D721Med (cell line): Measurements from ENCODE around the gene DMRTC1.
"Not testable (repeated sequence)": the region's sequence is repeated elsewhere in the genome, so short reads cannot be mapped to it uniquely, and the experiment has no call there.

Experiments
- DNase-seq: peaks from one replicate; pipeline ENCODE4 v3.0.0; 2011; ENCODE audit warnings: low spot score; ENCODE audit not compliant: insufficient read length
- FAIRE-seq: peaks from 2 replicates; lab custom pipeline; 2011; peaks lifted over from hg19 to GRCh38; lab: Jason Lieb, UNC

The DMRTC1 gene, protein sequence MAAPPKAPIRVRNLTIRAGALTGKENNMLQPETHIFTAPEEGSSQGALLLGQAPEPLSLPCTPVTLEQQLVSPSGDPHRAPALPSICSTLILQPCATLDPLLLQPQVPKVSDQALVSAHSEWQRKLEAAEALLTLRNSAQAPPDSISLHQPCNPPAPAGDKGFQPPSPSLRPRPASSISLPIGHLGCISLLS

DNA sequence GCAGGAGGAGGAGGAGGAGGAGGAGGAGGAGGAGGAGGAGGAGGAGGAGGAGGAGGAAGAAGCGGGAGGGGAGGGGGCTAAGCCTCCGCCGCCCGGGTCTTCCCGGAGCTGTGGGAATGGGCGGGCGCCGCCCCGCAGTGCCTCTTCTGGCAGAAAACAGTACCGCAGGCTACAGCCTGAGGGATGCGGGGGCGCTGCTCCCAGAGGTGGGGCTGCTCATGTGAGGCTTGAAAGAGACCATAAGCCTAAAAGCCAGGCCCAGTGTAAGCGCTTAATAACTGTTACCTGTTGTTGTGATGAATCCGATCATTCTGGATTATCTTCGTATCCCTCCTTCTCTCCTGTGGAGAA lies at the start of gene DMRTC1:
Gene DMRTC1 (minus strand): TSS at position 19 of the 351 bp plus-strand sequence. CDS start 68,143 bp downstream, outside the sequence.
- peak; percentile 99 for FAIRE-seq
- DNase-seq: not testable (repeated sequence)

DNA sequence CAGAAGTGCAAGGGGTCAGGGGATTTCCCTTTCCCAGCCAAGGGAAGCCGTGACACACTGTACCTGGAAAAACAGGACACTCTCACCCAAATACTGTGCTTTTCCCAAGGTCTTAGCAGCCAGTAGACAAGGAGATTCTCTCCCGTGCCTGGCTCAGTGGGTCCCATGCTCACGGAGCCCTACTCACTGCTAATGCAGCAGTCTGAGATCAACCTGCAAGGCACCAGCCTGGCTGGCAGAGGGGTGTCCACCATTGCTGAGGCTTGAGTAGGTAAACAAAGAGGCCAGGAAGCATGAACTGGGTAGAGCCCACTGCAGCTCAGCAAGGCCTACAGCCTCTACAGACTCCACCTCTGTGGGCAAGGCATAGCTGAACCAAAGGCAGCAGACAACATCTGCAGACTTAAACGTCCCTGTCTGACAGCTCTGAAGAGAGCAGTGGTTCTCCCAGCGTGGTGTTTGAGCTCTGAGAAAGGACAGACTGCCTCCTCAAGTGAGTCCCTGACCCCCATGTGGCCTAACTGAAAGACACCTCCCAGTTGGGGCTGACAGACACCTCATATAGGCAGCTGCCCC lies 37.3 kb upstream of the DMRTC1 start:
- not testable (repeated sequence) for DNase-seq, FAIRE-seq

DNA sequence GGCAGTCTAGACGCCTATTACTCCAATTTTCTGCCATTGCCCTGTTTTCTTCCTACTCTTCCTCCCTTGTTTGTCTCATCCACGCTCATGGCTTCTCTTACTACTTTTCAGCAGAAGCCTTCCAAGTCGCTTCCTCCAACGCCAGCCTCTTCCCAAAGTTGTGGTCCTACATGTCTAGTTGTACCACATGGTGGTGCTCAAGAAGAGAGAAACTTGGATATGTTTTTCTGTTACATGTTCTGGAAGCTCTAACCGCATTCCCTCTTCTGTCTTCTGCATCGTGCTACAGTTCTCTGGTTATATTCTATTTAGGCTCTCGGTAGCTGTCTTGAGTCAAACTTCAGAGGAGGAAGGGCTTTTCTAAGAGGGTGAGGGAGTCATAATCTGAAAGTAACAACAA lies 31.2 kb upstream of the DMRTC1 start:
- DNase-seq, FAIRE-seq: not testable (repeated sequence)

DNA sequence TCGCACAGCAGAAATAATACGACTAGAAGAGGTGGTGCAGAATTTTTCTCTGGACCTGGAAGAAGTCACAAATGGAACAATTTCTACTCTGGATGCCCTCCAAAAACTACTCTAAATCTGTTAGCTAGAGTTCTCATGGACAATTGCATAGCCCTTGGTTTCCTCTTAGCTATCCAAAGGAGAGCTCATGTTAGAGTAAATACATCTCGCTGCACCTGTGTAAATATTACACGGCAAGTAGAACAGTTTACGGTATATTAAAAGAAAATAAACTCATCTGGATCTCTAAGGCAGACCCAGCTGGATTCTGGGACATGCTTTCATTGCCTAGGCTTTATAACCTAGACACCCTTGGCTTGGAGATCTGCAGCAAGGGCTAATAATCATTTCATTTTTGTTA lies 28.2 kb upstream of the DMRTC1 start:
- not testable (repeated sequence) for FAIRE-seq, DNase-seq

DNA sequence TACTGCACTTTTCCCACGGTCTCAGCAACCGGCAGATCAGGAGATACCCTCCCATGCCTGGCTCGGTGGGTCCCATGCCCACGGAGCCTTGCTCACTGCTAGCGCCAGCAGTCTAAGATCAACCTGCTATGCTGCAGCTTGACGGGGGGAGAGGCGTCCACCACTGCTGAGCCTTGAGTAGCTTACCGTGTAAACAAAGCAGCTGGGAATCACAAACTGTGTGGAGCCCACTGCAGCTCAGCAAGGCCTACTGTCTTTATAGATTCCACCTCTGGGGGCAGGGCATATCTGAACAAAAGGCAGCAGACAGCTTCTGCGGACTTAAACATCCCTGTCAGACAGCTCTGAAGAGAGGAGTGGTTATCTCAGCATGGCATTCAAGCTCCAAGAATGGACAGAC lies 16.3 kb upstream of the DMRTC1 start:
- not testable (repeated sequence) for DNase-seq, FAIRE-seq

DNA sequence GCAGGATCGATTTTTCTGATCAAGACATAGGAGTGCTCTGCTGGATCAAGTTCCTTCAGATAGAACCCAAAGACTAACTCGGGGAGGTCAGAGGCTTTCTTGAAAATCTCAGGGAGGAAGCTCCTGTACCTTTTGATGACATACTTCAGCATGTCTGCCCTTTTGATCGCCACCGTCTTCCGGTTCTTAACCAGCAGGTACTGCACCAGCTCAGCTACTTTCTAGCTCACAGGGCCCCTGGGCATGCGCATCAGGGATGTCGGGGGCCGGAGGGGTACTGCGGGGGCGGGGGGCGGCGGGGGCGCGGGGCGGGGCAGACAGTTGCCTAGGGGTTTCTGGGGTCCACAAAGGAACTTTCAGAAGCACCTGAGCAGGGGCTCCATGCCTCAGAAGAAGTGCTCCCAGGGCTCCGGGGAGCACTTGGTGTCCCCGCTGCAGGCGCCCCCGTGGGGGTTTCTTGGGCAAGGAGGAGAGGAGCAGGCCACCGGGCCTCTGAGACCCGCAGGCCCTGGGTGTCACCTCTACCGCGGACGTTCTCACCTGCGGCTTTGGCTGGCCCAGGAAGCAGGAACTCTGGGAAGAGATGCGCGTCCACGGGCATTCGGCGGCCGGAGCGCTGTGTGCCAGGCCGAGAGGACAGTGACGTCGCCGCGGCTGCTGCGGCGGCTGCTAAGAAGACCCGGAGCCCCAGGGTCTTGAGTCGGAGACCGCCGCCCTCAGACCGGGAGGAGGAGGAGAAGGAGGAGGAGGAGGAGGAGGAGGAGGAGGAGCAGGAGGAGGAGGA lies 410 bp downstream of the DMRTC1 start:
- FAIRE-seq: peak; percentile 82
- DNase-seq: not testable (repeated sequence)

DNA sequence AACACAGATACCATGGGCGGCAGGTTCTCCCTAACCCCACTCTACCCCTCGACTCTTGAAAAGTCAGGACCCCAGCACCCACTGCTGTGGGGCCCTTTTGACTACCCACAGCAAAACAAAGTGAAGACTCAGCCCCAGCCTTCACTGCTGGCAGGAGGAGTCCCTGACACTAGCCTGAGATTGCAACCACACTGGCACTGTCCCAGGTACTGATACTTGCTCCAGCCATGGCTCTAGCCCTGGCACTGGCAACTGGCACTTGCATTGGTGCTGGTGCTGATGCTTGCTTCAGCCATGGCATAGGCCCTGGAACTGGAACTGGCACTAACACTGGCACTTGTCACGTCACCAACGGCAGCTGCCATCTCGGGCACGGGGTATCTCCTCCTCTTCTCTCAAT lies 1.4 kb downstream of the DMRTC1 start:
- peak; percentile 56 for FAIRE-seq

DNA sequence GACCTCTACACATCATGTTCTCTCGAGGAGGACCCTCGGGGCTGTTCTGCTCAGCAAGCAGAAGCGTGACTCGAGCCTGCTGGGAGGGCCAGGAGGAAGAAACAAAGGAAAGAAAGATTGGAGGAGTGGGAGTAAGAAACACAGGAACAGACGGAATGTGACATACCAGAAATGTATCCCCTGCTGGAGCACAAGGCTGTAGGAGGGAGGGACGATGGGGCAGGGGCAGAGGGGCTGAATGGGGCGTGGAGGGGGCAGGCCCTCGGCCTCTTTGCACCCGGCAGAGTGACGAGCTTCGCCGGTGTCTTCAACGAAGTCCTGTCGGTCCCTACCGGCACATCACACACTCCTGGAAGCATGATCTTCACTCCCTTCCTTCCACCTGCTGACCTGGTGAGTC lies 5.7 kb downstream of the DMRTC1 start, which contains the start of gene FAM236A:
Gene FAM236A (plus strand): TSS at position 301 of the 400 bp plus-strand sequence. CDS start 57 bp downstream, at position 358.
- DNase-seq, FAIRE-seq: not testable (repeated sequence)

More for the DNA sequence above, 1.4 kb downstream of the DMRTC1 start:
- not testable (repeated sequence) for DNase-seq

DNA sequence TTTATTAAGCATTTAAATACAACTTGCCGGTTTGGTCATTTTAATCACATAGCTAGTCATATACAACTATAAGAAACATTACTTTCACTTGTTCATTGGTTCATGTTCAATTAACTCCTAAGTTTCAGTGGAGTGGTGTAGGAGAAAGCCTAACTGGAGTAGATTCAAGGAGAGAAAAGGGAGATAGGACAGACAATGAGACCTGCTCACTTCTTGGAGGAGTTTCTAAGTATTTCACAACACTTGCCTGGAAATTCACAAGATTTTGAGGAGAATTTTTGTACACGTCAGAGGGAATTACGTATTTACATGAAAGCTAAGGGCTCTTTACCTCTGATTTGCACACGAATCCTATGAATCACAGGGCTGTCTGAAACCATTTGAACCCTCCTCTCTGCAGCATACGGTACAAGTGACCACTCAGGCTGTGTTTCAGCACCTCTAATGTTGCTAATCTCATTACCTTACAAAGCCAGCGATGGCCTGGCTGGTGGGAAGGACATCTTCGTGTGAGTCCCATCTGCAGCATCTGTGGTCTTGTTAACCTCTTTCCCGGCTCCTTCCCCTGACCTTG lies 6.7 kb downstream of the DMRTC1 start:
- not testable (repeated sequence) for DNase-seq, FAIRE-seq

DNA sequence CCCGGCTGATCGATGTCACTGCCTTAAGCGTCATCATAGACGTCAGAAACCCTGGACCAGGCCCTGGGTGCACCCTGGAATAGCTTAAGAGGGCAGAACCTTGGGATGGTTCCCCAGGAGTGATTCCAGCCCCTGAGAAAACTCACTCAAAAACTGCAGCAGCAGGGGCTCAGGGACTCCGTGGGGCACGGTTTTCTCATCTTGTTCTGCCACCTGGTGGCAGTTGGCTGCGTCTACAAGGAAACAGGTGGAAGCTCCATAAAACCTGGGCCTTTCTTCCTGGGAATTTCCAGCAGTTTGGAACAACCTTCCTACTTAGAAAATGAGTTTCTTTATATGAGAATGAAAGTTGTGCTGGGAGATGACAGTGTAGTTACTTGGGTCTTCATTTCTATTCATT lies 7.2 kb downstream of the DMRTC1 start:
- DNase-seq: not testable (repeated sequence)
- FAIRE-seq: peak; percentile 94

DNA sequence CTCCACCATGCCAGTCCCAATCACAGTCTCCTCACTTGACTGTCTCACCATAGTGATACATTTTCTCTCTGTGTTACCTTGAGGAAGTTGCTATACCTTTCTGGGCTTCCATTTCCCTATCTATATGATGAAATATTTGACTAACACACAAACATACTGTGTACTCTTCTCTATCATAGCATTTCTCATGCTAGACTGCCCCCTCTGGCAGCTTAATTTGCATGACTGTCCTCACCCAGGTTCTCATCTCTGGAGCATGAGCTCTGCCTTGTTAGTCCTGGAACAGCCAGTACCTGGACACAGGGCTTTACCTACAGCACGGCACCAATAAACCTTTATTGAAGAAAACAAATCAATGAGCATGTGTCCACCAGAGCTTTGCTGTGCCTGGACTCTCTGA lies 11.4 kb downstream of the DMRTC1 start:
- DNase-seq, FAIRE-seq: not testable (repeated sequence)

DNA sequence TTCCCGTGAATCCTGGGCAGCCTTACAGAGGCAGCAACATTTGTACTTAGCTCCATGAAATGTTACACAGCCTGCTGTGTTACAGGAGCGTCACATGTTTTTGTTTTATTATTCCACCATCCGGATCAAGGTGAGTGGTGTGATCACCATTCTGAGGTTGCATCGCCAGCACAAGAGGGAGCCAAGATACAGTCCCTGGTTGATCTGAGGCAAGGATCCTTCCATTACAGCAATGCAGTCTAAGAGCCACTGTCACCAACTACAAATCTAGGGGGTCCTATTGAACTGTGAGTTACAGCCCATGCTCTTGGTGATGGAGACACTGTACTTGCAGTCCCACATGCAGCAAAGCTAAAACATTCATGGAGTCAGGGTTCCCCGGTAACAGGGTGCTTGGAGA lies 27.5 kb downstream of the DMRTC1 start:
- DNase-seq, FAIRE-seq: not testable (repeated sequence)

DNA sequence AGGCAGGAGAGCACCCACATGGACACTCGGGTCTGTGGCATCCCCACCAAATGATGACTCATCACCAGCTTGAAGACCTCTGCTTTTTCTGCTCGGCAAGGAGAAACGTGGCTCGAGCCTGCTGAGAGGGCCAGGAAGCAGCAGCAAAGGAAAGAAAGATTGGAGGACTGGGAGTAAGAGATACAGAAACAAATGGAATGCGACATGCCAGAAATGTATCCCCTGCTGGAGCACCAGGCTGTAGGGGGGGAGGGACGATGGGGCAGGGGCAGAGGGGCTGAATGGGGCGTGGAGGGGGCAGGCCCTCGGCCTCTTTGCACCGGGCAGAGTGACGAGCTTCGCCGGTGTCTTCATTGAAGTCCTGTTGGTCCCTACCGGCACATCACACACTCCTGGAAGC lies 31.3 kb downstream of the DMRTC1 start, which contains the start of gene FAM236C:
Gene FAM236C (plus strand): TSS at position 301 of the 400 bp plus-strand sequence. CDS start 100 bp downstream, outside the sequence.
- not testable (repeated sequence) for DNase-seq, FAIRE-seq

DNA sequence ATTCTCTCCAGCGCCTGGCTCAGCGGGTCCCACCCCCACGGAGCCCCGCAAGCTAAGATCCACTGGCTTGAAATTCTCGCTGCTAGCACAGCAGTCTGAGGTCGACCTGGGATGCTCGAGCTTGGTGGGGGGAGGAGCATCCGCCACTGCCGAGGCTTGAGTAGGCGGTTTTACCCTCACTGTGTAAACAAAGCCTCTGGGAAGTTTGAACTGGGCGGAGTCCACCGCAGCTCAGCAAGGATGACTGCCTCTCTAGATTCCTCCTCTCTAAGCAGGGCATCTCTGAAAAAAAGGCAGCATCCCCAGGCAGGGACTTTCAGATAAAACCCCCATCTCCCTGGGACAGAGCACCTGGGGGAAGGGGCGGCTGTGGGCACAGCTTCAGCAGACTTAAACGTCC lies 53.9 kb downstream of the DMRTC1 start:
- DNase-seq, FAIRE-seq: not testable (repeated sequence)

DNA sequence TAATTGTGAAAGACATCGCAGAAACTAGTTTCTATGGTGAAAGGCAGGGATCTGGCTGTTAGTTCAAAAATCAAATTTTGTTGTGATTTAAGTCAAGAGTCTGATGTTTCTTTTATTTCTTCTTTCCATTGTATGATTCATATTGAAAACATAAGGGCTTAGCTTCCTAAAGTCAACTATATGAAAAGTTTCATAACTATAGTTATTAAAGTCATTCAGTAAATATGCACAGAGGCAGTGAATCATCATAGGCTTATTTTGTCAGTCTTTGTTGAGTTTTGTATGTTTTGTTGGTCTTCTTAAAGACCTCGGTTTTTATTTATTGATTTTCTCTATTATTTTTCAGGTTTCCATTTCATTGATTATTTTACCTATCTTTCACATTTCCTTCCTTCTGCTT lies 60.7 kb downstream of the DMRTC1 start:
- not testable (repeated sequence) for DNase-seq, FAIRE-seq

DNA sequence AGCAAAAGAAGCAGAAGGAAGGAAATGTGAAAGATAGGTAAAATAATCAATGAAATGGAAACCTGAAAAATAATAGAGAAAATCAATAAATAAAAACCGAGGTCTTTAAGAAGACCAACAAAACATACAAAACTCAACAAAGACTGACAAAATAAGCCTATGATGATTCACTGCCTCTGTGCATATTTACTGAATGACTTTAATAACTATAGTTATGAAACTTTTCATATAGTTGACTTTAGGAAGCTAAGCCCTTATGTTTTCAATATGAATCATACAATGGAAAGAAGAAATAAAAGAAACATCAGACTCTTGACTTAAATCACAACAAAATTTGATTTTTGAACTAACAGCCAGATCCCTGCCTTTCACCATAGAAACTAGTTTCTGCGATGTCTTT lies 106.1 kb downstream of the DMRTC1 start:
- not testable (repeated sequence) for FAIRE-seq, DNase-seq

DNA sequence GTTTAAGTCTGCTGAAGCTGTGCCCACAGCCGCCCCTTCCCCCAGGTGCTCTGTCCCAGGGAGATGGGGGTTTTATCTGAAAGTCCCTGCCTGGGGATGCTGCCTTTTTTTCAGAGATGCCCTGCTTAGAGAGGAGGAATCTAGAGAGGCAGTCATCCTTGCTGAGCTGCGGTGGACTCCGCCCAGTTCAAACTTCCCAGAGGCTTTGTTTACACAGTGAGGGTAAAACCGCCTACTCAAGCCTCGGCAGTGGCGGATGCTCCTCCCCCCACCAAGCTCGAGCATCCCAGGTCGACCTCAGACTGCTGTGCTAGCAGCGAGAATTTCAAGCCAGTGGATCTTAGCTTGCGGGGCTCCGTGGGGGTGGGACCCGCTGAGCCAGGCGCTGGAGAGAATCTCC lies 112.9 kb downstream of the DMRTC1 start:
- not testable (repeated sequence) for FAIRE-seq, DNase-seq
